Esophagus muscularis mucosa (tissue), 4 donors: ENCODE data around the gene MYL6. TPM values are rescaled to one million over a fixed set of nuclear protein-coding genes. Genes with fewer than 3 reads are reported as not detected.
A peak's percentile ranks its signal among the peaks of the same experiment; 100 is the strongest.
"Not testable (repeated sequence)": the region's sequence is repeated elsewhere in the genome, so short reads cannot be mapped to it uniquely, and the experiment has no call there.

ENCODE experiments used
- DNase-seq: peaks from one replicate; pipeline ENCODE4 v3.0.0-alpha.2; 2017; ENCODE audit errors: extremely low spot score
- H3K27ac ChIP-seq, 4 donors: fragments of 200-600 bp; sonication (generic); replicated peaks in 1 of 4; 1 replicate in 3 of 4; 2 replicates in 1 of 4; pipeline ENCODE4 v1.5.1; 2016 to 2019; ENCODE audit warnings: mild to moderate bottlenecking in 1 of 4
- H3K27me3 ChIP-seq, 4 donors: fragments of 200-600 bp; sonication (generic); one replicate each; pipeline versions ENCODE4 v1.5.1 to v1.6.0; 2016 to 2019
- H3K36me3 ChIP-seq, 4 donors: fragments of 200-600 bp; sonication (generic); one replicate each; pipeline ENCODE4 v1.5.1; 2016 to 2019
- H3K4me1 ChIP-seq, 4 donors: fragments of 200-600 bp; sonication (generic); one replicate each; pipeline ENCODE4 v1.5.1; 2016 to 2019
- H3K4me3 ChIP-seq, 4 donors: fragments of 200-600 bp; sonication (generic); 1 replicate in 2 of 4; 2 replicates in 2 of 4; pipeline ENCODE4 v1.5.1; 2016 to 2019; ENCODE audit warnings: mild to moderate bottlenecking in 4 of 4, moderate library complexity in 1 of 4
- H3K9me3 ChIP-seq, 4 donors: fragments of 200-600 bp; sonication (generic); 1 replicate in 3 of 4; 2 replicates in 1 of 4; pipeline ENCODE4 v1.5.1; 2016 to 2019
- EP300 ChIP-seq: sonication (generic); formaldehyde crosslinking; IDR thresholded peaks from one replicate; pipeline ENCODE4 v1.6.1; 2017; ENCODE audit warnings: antibody characterized with exemption
- POLR2A ChIP-seq: fragments of 450-650 bp; IDR thresholded peaks from one replicate; pipeline ENCODE4 v1.6.1; 2017; ENCODE audit warnings: antibody characterized with exemption, moderate library complexity, mild to moderate bottlenecking, low read depth
- POLR2AphosphoS5 ChIP-seq, 2 donors: sonication (generic); formaldehyde crosslinking; IDR thresholded peaks; one replicate each; pipeline ENCODE4 v1.6.1; 2017; ENCODE audit warnings: antibody characterized with exemption in 2 of 2
- WGBS: methylation state at CpG from one replicate; pipeline ENCODE4 v1.1.5; 2018; 5-methylcytosine and 5-hydroxymethylcytosine counted together
- intact Hi-C: fragments of 100-400 bp; cut with DNase I; formaldehyde crosslinking; loops from one replicate; pipeline ENCODE4 v1.15.1; 2023
- total RNA-seq, 4 donors: library from RNA; depleted of rRNA; stranded (reverse); fragments of >200 nt; gene quantifications; one replicate each; pipeline versions ENCODE4 v1.1.0 to v1.2.1, GENCODE V29; 2016
- TF ChIP-seq, protein P1 (sequence below), 3 experiments: fragments of 200-600 bp in 2 of 3; fragments of 450-650 bp in 1 of 3; sonication (generic) in 2 of 3; IDR thresholded peaks; one replicate each; pipeline ENCODE4 v1.5.1; 2017 to 2019; ENCODE audit warnings: antibody characterized with exemption in 3 of 3, mild to moderate bottlenecking in 2 of 3, moderate library complexity in 1 of 3

Gene MYL6
- total RNA-seq, 4 donors from 2014 or later, result 5,145 to 8,531 (median 5,986) TPM

DNA sequence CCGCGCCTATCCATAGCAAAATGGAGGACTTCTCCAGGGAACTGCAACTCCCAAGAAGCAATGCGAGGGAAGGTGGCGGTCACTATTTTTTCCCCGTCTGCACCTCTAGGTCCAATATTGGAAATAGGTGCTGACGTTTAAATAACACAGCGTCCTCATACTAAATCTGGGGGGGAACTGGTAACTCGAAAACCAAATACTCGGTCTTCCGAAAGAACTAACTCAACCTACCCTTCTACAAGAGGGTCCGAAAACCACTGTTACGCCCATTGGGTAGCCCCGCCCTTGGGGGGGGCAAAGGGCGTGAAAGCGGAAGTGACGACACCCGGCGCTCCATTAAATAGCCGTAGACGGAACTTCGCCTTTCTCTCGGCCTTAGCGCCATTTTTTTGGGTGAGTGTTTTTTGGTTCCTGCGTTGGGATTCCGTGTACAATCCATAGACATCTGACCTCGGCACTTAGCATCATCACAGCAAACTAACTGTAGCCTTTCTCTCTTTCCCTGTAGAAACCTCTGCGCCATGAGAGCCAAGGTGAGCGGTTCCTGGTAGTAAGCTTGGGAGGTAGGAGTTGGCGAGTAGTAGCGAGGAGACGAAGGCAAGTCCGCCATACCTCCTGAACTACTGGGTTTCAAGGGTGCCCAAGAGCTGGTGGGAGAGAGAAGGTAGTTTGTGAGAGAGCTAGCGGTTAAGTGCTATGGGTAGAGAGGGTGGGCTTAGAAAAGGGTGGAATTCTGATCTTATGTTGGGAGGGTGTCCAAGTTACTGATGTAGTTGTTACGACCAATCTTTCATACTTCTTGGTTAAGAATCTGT lies 41.7 kb upstream of the MYL6 start, which contains the start of gene RPL41:
Gene RPL41, plus strand, starts transcription at position 367 of the 815 bp plus-strand sequence.
- H3K9me3 ChIP-seq, result no peaks in the 10 kb centered on the region
- peaks cover 25 to 41% (median 36%) of the 10 kb centered on the region in 4 donors for H3K36me3 ChIP-seq
- WGBS, result under 1% methylated on average over 34 of the region's 34 CpGs
- TF ChIP-seq POLR2A (peak; percentile 98), EP300 (no peak), POLR2AphosphoS5 (IDR thresholded peaks at IDR 0.05) (peak; percentile 98 to 100)
- TF ChIP-seq, protein P1, sequence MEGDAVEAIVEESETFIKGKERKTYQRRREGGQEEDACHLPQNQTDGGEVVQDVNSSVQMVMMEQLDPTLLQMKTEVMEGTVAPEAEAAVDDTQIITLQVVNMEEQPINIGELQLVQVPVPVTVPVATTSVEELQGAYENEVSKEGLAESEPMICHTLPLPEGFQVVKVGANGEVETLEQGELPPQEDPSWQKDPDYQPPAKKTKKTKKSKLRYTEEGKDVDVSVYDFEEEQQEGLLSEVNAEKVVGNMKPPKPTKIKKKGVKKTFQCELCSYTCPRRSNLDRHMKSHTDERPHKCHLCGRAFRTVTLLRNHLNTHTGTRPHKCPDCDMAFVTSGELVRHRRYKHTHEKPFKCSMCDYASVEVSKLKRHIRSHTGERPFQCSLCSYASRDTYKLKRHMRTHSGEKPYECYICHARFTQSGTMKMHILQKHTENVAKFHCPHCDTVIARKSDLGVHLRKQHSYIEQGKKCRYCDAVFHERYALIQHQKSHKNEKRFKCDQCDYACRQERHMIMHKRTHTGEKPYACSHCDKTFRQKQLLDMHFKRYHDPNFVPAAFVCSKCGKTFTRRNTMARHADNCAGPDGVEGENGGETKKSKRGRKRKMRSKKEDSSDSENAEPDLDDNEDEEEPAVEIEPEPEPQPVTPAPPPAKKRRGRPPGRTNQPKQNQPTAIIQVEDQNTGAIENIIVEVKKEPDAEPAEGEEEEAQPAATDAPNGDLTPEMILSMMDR (IDR thresholded peaks at IDR 0.05), result no peak
- H3K4me3 ChIP-seq, result peak within 1 kb of the TSS; percentile 66 to 86 (median 78)
- peak; percentile 99 for DNase-seq
- peaks cover 32 to 49% (median 40%) of the 10 kb centered on the region in 4 donors for H3K4me1 ChIP-seq
- peak within 1 kb of the TSS; percentile 92 to 98 (median 94) for H3K27ac ChIP-seq
- intact Hi-C loops, result no loop called here
- no peaks in the 10 kb centered on the region for H3K27me3 ChIP-seq

DNA sequence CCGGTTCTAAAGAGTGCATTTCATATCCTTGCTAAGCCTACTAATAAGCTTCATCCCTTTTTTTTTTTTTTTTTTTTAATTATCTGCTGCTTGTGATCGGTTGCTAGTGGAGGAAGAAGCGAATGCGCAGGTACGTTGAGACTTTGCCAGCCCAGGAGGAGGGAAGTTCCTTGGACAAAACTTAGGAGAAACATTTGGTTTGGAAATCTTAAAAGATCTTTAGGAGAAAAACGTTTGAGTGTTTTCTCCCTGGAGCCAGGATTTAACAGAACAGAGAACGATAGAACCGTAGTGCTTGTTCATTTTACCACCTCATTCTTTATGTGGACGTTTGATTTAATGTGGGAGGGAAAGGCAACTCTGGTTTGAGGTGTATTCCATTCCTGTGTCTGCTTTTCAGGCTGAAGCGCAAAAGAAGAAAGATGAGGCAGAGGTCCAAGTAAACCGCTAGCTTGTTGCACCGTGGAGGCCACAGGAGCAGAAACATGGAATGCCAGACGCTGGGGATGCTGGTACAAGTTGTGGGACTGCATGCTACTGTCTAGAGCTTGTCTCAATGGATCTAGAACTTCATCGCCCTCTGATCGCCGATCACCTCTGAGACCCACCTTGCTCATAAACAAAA lies 41.0 kb upstream of the MYL6 start:
- DNase-seq, H3K9me3 ChIP-seq, intact Hi-C loops, H3K27me3 ChIP-seq: not testable (repeated sequence)
- Histone ChIP-seq H3K4me1 (peaks cover 39 to 56% (median 46%) of the 10 kb centered on the region in 4 donors), H3K36me3 (peaks cover 21 to 41% (median 36%) of the 10 kb centered on the region in 4 donors), H3K27ac (peak overlapping the region; percentile 92 to 98 (median 94)), H3K4me3 (peak overlapping the region; percentile 66 to 86 (median 78))
- WGBS, result 2% methylated on average over 16 of the region's 16 CpGs

DNA sequence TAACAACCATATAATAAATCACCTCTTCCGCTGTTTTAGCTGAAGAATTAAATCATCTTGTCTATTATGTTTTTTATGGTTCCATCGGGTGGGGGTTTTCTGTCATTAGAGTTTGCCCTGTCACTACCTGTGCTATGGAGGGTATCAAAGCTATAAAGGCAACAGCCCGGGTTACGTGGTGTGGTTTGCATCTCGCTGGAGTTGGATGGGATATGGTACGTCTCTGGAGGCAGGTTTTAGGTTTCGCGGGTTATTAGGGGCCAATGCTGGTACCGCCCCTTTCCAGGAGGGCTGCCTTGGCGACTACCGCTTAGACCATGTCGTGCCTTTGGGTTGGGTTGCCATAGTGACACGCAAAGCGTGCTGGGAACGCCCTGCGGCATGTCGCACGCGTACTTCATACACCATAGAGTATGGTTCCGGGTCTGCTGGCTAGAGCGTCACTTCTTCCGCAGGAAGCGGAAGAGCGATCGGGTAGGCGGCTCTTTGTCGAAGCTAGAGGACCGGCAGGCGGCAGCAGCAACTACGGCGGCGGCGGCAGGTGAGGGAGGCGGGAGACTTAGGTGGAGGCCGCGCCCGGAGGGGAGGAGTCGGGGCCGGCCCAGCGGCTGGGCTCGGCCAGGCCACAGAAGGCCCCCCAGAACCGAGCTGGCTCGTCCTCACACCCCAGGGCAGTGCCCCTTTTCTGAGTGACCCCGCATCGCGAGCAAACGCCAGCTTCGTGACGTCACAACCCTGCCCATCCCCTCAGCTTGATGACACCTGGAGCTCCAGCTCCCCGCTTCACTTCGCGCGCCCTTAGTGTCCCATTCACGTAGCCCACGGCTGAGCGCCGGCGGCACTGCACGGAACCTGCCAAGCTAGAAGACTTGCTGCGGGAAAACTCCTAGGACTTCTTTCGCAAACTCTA lies 40.1 kb upstream of the MYL6 start, which contains the start of gene ZC3H10:
Gene ZC3H10, plus strand, starts transcription at position 489 of the 910 bp plus-strand sequence. CDS start 2,297 bp downstream, outside the sequence.
- H3K4me1 ChIP-seq, result peaks cover 47 to 64% (median 54%) of the 10 kb centered on the region in 4 donors
- no peaks in the 10 kb centered on the region for H3K9me3 ChIP-seq
- under 1% methylated on average over 32 of the region's 61 CpGs for WGBS
- no peaks in the 10 kb centered on the region for H3K27me3 ChIP-seq
- peak within 1 kb of the TSS; percentile 92 to 98 (median 94) for H3K27ac ChIP-seq
- peaks cover 13 to 32% (median 29%) of the 10 kb centered on the region in 4 donors for H3K36me3 ChIP-seq
- H3K4me3 ChIP-seq, result peak within 1 kb of the TSS; percentile 66 to 86 (median 78)
- intact Hi-C loops, result loop anchor here (2.0 kb wide), 2 partner anchors 71 to 107 kb away; partner anchors contain the start of genes NABP2 and SMARCC2
- TF ChIP-seq POLR2AphosphoS5 (IDR thresholded peaks at IDR 0.05) (peak; percentile 98 to 100), EP300 (no peak), POLR2A (peak; percentile 86)
- TF ChIP-seq, protein P1 (IDR thresholded peaks at IDR 0.05), result peak; percentile 48 to 53 (median 48)
- peak; percentile 99 for DNase-seq

DNA sequence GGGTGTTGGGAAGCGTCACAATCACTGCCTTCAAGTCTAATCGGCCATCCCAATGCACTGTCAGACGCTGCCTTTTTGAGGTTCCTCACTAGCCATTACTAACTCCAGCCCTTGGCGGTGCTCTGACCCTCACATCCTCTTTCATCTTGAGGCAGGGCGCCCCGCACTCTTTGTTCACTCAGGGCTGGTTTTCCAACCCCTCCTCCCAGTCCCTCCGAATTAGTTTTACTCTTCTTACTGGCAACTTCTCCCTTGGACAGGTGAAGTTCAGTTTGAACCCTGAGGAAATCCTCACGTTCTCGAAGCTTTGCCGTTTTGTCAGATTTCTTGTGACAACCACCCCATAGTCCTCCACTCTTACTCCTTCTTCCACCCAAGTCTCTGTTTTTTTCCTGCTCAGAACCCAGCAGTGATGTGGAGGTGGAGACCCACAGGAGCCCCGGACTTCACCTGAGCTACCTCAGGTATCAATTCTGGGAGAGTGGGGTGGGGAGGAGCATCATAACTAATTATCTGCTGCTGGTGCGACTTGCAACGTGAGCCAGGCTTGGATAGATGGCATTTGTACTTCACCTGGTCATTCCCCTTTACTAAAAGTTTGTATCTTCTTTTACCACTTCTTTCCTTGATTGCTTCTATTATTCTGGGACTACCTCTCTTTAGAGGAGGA lies 39.3 kb upstream of the MYL6 start:
- TF ChIP-seq POLR2A (no peak), POLR2AphosphoS5 (IDR thresholded peaks at IDR 0.05) (no peak), EP300 (no peak)
- TF ChIP-seq, protein P1 (IDR thresholded peaks at IDR 0.05), result no peak
- Histone ChIP-seq H3K4me3 (peak overlapping the region; percentile 66 to 86 (median 78)), H3K27me3 (no peaks in the 10 kb centered on the region), H3K36me3 (peaks cover 11 to 27% (median 22%) of the 10 kb centered on the region in 4 donors), H3K9me3 (no peaks in the 10 kb centered on the region), H3K27ac (peak overlapping the region; percentile 92 to 98 (median 94)), H3K4me1 (peaks cover 50 to 71% (median 57%) of the 10 kb centered on the region in 4 donors)
- 10% methylated on average over 12 of the region's 13 CpGs for WGBS
- no peak for DNase-seq
- intact Hi-C loops, result loop anchor here (2.0 kb wide), 2 partner anchors 70 to 106 kb away; partner anchors contain the start of genes NABP2 and SMARCC2
